NCI-H128 (cell line): ENCODE results near the gene ZNF783.

Experiments used
- DNase-seq: peaks from one replicate; lab custom pipeline; 2025; ENCODE audit not compliant: unreplicated experiment; lab: John Stamatoyannopoulos, UW

ZNF783 gene

GRCh38 chr7:149280661-149281507, 18.9 kb downstream of the ZNF783 start:
- no peak for DNase-seq

DNA sequence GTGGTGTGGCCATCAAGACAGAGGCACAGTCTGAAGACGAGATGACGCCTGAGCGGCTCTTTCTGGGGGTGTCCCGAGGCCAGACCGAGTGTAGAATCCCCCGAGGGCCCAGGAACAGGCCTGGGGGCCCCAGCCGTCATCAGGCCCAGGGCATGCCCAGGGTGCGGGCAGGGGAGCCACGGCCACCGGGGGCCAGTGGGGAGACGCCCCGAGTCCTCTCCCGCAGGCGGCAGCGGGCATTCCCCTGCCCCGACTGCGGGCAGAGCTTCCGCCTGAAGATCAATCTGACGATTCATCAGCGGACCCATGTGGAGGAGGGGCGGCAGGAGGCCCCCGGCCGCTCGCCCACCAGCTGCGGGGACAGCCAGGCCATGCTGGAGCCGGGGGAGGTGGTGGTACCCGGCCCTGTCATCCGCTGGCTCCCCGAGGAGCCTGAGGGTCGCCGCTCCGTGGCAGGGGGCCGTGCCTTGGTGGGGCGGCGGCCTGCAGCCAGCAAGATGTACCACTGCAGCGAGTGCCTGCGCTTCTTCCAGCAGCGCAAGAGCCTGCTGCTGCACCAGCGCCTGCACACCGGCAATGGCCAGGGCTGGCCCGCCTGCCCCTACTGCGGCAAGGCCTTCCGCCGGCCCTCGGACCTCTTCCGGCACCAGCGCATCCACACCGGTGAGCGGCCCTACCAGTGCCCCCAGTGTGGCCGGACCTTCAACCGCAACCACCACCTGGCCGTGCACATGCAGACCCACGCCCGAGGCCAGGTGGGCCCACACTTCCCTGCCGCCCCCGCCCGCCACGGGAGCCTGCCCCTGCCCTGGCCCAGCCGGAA, 19.7 kb downstream of the ZNF783 start:
- no peak for DNase-seq

- DNase-seq: no peak
These were observed 20.3 kb downstream of the ZNF783 start for GRCh38 chr7:149282331-149282655.

DNA sequence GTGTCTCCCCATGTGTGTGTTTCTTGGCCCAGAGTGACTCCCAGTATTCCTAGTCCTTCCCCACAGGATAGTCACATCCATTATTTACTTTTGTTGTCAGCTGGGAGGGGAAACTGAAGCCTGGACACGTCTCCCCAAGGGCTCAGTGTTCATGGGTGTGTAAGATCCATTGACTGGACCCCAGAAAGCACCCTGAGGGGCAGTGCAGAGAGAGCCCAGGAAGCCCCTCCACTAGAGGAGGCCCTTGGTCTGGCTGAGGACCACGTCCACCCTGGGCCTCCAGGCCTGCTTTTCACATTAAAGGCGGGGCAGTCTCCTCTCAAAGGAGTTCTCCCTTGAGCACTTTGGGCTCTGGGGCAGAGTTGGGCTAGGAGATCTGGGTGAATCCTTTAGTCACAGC, 21.3 kb downstream of the ZNF783 start:
- no peak for DNase-seq

DNA sequence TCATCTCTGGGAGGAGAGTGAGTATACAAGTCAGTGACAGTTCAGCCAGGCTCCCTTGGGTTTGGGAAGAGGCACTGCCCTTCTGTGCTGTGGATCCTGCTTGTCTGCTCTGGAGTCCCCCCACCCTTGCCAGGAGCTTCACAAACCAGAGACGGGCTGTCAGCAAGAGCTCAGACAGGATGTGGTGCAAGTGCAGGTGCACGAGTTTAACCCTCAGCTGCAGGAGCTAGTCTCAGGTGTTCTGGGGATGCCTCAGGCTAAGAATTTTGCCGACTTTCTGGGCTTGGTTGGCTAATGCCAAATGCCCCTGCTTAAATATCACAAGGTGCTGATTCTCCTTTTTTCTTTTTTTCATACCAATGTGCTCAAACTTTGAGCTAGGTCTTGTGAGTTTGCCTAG, 22.3 kb downstream of the ZNF783 start:
- DNase-seq: no peak

DNA sequence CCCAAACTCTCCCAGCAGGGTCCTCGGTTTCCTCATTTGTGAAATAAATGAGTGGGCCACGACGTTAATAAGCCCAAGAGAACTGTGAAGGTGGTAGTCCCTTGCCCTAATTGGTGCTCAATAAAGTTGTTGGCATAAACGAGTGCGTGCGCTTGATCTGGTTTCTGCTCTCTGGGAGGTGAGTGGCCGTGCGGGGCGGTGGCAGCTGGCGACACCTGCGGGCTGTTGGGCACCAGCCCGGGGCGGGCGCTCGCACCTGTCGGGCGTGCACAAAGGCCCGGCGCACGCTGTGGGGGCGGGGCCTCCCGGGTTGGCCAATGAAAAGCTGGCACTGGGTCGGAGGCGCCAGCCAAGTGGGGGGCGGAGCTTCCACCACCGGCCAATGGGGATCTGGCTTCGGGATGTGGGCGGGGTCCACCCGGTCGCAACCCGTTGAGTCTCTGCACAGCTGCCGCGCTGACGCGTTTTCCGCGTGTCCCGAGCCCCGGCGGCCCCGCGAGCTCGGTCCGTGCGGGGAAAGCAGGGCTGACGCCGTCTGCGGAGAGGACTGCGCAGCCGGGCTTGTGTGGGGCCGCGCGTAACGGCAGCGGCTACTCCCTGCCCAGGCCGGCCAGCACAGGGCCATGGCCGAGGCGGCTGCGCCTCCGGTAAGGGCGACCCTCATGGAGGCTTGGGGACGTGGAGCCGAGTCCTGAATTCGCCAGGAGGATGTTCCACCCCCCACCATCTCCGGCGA, 23.0 kb downstream of the ZNF783 start:
- peak; percentile 96 for DNase-seq

GRCh38 chr7:149285603-149286002, 23.6 kb downstream of the ZNF783 start:
- DNase-seq: no peak

- DNase-seq: no peak
These were observed 24.9 kb downstream of the ZNF783 start for GRCh38 chr7:149286811-149287400.

DNA sequence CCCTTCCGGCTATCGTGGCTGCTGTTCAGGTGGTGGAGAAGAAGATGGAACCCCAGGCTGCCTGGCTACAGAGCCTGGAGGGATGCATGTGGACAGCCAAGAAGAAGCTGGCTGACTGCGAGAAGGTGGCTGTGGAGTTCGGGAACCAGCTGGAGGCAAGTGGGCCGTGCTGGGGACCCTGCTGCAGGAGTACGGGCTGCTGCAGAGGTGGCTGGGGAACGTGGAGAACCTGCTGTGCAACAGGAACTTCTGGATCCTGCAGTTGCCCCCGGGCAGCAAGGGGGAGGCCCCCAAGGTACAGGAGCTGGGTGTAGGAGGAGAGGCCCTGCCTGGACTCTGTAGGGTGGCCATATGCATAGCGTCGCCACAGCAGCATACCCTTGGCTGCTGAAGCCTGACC, 25.6 kb downstream of the ZNF783 start:
- no peak for DNase-seq

GRCh38 chr7:149289262-149289661, 27.3 kb downstream of the ZNF783 start:
- no peak for DNase-seq

DNA sequence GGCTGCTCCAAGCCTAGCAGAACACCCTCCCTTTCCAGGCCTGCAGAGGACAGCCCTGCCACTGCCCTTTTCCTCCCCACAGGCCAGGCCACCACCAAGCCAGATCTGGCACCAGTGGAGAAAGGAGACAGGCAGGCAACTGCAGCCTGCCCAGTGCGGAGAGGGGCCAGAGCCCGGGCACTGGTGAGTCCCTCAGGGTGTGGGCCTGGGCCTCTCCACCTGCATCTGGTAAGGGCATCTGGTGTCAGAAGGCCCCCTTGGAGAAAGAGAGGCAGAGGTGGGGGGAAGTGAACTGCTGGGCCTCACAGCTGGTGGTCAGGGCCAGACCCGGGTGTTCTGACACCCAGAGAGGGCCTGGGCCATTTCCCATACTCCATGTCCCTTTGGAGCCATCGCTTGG, 27.9 kb downstream of the ZNF783 start:
- DNase-seq: no peak

DNA sequence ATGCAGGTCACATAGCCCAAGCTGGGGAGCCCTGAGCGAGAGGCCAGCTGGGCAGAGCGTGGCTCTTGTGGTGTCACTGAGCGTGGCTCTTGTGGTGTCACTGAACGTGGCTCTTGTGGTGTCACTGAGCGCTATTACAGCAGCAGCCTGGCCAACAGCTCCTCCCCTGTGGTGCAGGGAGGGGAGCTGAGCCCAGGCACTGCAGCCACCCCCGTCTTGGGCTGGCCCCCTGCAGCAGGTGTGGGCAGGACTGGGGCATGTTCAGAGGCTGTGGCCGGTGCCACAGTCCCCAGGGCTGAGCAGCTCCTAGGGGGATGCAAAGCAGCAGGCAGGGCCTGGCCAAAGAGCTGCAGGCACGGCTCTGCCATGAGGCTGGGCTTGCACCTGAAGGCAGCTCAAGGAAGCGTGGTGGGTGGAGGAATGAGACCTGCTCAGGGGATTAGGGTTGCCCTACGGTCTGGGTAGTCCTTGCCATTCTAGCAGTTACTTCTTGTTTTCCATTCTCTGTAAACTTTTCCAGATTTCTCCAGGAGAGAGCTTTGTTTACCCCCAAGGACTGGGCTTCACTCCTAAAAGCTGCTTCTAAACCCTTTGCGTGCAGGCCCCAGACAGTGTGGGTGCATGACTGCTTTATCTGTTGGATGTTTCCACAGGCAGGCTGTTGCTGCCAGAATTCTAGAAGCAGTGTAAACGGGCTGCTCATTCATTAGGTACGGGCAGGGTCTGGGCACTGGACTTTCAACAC, 29.2 kb downstream of the ZNF783 start:
- DNase-seq: no peak

- no peak for DNase-seq
These were observed 29.9 kb downstream of the ZNF783 start for GRCh38 chr7:149291781-149292461.

- no peak for DNase-seq
These were observed 30.4 kb downstream of the ZNF783 start for GRCh38 chr7:149292462-149292823.

DNA sequence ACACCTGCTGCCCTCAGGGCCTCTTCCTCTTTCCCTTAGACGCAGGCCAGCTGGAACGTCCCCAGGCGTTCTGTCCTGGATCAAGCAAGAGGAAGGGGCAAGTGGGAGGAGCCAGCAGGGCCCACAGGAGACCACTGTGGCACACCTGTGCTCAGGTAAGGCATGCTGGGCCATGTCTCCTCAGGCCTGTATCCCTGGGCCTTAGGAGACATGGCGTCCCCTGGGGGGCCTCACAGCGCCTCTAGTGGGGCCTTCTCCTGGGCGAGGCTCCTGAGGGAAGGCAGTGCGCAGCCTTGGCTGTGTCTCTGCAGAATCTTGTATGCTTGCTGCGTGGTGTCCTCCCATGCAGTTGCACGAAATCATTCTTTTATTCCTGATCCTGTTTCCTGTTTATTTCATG, 31.3 kb downstream of the ZNF783 start:
- no peak for DNase-seq

- DNase-seq: no peak
These were observed 32.1 kb downstream of the ZNF783 start for GRCh38 chr7:149293946-149294633.

DNA sequence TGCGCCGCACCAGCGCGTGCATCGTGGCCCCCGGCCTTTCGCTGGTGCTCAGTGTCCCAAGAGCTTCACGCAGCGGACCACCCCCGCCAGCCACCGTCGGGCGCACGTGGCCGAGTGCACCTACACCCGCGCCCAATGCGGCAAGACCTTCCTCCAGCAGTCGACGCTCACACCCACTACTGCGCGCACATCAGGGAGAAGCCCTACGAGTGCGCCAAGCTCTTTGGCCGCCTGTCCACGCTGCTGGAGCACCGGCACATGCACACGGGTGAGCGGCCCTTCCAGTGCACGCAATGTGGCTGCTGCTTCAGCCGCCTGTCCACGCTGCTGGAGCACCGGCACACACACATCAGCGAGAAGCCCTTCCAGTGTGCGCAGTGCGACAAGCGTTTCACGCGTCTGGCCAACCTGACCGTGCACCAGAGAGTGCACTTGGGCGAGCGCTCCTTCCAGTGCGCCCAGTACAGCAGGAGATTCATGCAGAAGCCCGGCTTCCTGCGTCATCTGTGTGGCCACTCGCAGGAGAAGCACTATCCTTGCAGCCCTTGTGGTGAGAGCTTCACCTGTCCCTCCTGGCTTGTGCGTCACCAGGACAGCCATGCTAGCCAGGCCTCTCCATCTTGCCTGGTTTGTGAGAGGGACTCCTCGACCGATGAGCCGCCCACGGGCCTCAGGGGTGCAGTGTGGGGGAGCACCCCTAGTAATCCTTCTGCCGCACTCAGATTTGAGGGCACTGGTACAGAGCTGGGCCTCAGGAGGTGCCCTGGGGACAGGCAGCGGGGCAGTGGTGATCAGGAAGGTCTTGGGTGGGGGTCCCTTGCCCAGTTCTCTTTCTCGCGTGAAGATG, 32.9 kb downstream of the ZNF783 start:
- DNase-seq: no peak

DNA sequence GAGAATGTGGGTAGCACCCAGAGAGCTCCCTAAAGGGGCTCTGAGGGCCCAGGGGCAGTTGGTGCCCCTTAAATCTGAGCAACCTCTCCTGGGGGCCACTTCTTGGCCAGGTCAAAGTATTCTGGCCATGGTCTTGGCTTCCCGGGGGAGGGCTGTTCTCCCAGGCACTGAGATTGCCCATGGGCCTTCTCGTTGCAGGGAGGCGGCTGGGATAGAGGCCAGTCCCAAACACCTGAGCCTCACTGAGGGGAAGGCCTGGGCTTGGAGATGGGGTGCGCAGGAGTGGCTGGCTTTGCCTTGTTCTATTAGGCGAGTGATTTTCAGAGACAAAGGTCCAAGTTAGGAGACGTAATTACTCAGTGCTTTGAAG, 33.5 kb downstream of the ZNF783 start:
- no peak for DNase-seq

DNA sequence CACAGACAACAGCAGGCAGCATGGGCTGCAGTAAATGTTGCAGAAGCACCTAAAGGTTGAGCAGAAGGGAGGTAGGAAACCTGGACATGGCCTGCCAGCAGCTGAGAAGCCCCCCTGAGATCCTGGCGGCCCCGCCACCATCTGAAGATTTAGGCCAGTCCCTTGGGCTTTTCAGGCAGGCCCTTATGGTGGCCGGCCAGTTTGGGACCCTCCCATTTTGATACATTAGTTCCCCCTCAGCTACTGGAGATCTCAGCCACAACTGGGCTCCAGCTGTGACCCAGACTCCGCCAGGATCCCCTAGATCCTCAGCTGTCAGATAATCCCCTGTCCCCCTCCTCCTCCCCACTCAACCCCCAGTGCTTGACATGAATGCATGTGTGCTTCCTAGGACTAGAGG, 34.4 kb downstream of the ZNF783 start:
- DNase-seq: no peak
